ENCODE data around the gene HPSE2. TPM values are rescaled to one million over a fixed set of nuclear protein-coding genes. Genes with fewer than 3 reads are reported as not detected.
"Not testable (repeated sequence)": the region's sequence is repeated elsewhere in the genome, so short reads cannot be mapped to it uniquely, and the experiment has no call there.

Gene HPSE2
- total RNA-seq, 1 donor from 2014 or later: 3.4 TPM

GRCh38 chr10:98910048-98910447, 325.6 kb downstream of the HPSE2 start:
- H3K27me3 ChIP-seq: no peaks in the 10 kb centered on the region
- ATAC-seq (no peak), DNase-seq (no peak)
- no peak overlapping the region for H3K4me3 ChIP-seq
- no peak overlapping the region for H3K27ac ChIP-seq
- intact Hi-C loops (cut with DNase I): no loop called here
- no peaks in the 10 kb centered on the region for H3K4me1 ChIP-seq
- H3K9me3 ChIP-seq: no peaks in the 10 kb centered on the region
- no peaks in the 10 kb centered on the region for H3K36me3 ChIP-seq
- TF ChIP-seq CTCF (IDR thresholded peaks at IDR 0.05): no peak

GRCh38 chr10:98908868-98909267, 326.8 kb downstream of the HPSE2 start:
- intact Hi-C loops (cut with DNase I): no loop called here
- Histone ChIP-seq H3K9me3 (no peaks in the 10 kb centered on the region), H3K27me3 (no peaks in the 10 kb centered on the region), H3K4me1 (no peaks in the 10 kb centered on the region), H3K36me3 (no peaks in the 10 kb centered on the region), H3K27ac (no peak overlapping the region), H3K4me3 (no peak overlapping the region)
- no peak for TF ChIP-seq CTCF (IDR thresholded peaks at IDR 0.05)
- no peak for DNase-seq
- ATAC-seq: no peak

- ATAC-seq; H3K36me3 ChIP-seq; H3K9me3 ChIP-seq; intact Hi-C loops (cut with DNase I); H3K27ac ChIP-seq; H3K4me1 ChIP-seq; H3K4me3 ChIP-seq; DNase-seq; H3K27me3 ChIP-seq: not testable (repeated sequence)
Measured at GRCh38 chr10:98908247-98908646, 327.4 kb downstream of the HPSE2 start.

- no peak overlapping the region for H3K27ac ChIP-seq
- intact Hi-C loops (cut with DNase I): no loop called here
- no peak for TF ChIP-seq CTCF (IDR thresholded peaks at IDR 0.05)
- ATAC-seq (no peak), DNase-seq (no peak)
- H3K36me3 ChIP-seq: no peaks in the 10 kb centered on the region
- no peak overlapping the region for H3K4me3 ChIP-seq
- no peaks in the 10 kb centered on the region for H3K27me3 ChIP-seq
- H3K9me3 ChIP-seq: no peaks in the 10 kb centered on the region
- H3K4me1 ChIP-seq: no peaks in the 10 kb centered on the region
Measured at GRCh38 chr10:98901441-98902110, 334.1 kb downstream of the HPSE2 start.

- no peak overlapping the region for H3K4me3 ChIP-seq
- no peaks in the 10 kb centered on the region for H3K36me3 ChIP-seq
- intact Hi-C loops (cut with DNase I): no loop called here
- H3K27ac ChIP-seq: no peak overlapping the region
- ATAC-seq (no peak), DNase-seq (no peak)
- no peak for TF ChIP-seq CTCF (IDR thresholded peaks at IDR 0.05)
- H3K27me3 ChIP-seq: no peaks in the 10 kb centered on the region
- H3K4me1 ChIP-seq: no peaks in the 10 kb centered on the region
- H3K9me3 ChIP-seq: no peaks in the 10 kb centered on the region
Measured at GRCh38 chr10:98899018-98899417, 336.6 kb downstream of the HPSE2 start.

- Histone ChIP-seq H3K36me3 (no peaks in the 10 kb centered on the region), H3K4me1 (no peaks in the 10 kb centered on the region), H3K9me3 (no peaks in the 10 kb centered on the region), H3K27me3 (no peaks in the 10 kb centered on the region), H3K27ac (no peak overlapping the region), H3K4me3 (no peak overlapping the region)
- DNase-seq (no peak), ATAC-seq (no peak)
- intact Hi-C loops (cut with DNase I): no loop called here
- no peak for TF ChIP-seq CTCF (IDR thresholded peaks at IDR 0.05)
Measured at GRCh38 chr10:98892523-98892922, 343.1 kb downstream of the HPSE2 start.
